ENCODE results near the gene CSF1. TPM values are rescaled to one million over a fixed set of nuclear protein-coding genes. Genes with fewer than 3 reads are reported as not detected.
"Not testable (repeated sequence)": the region's sequence is repeated elsewhere in the genome, so short reads cannot be mapped to it uniquely, and the experiment has no call there.

The CSF1 gene
- total RNA-seq: 62.4 and 87.3 TPM in 2 replicates

- no peak for DNase-seq (ENCODE audit: extremely low read depth, low read depth, low spot score)
These were observed at the start of gene CSF1 for GRCh38 chr1:109910123-109910962. CSF1 (plus strand) TSS chr1:109910849; CDS start chr1:109911024, 175 bp downstream.

GRCh38 chr1:109861616-109862015, 49.0 kb upstream of the CSF1 start:
- DNase-seq (ENCODE audit: extremely low read depth, low read depth, low spot score): not testable (repeated sequence)

- no peak for DNase-seq (ENCODE audit: extremely low read depth, low read depth, low spot score)
These were observed 47.0 kb upstream of the CSF1 start for GRCh38 chr1:109863667-109864046.

- DNase-seq (ENCODE audit: extremely low read depth, low read depth, low spot score): no peak
These were observed 46.4 kb upstream of the CSF1 start for GRCh38 chr1:109864047-109864822.

GRCh38 chr1:109864930-109865612, 45.6 kb upstream of the CSF1 start:
- no peak for DNase-seq (ENCODE audit: extremely low read depth, low read depth, low spot score)

- DNase-seq (ENCODE audit: extremely low read depth, low read depth, low spot score): no peak
These were observed 44.6 kb upstream of the CSF1 start for GRCh38 chr1:109866071-109866470.

GRCh38 chr1:109873278-109874175, 37.1 kb upstream of the CSF1 start:
- no peak for DNase-seq (ENCODE audit: extremely low read depth, low read depth, low spot score)

- DNase-seq (ENCODE audit: extremely low read depth, low read depth, low spot score): no peak
These were observed 36.2 kb upstream of the CSF1 start for GRCh38 chr1:109874445-109874844.

GRCh38 chr1:109875874-109876273, 34.8 kb upstream of the CSF1 start:
- no peak for DNase-seq (ENCODE audit: extremely low read depth, low read depth, low spot score)

GRCh38 chr1:109876617-109877316, 33.9 kb upstream of the CSF1 start:
- DNase-seq (ENCODE audit: extremely low read depth, low read depth, low spot score): no peak

GRCh38 chr1:109877317-109877771, 33.3 kb upstream of the CSF1 start:
- DNase-seq (ENCODE audit: extremely low read depth, low read depth, low spot score): no peak

- DNase-seq (ENCODE audit: extremely low read depth, low read depth, low spot score): no peak
These were observed 32.9 kb upstream of the CSF1 start for GRCh38 chr1:109877776-109878175.

GRCh38 chr1:109878531-109879104, 32.0 kb upstream of the CSF1 start:
- DNase-seq (ENCODE audit: extremely low read depth, low read depth, low spot score): no peak

GRCh38 chr1:109879371-109879770, 31.3 kb upstream of the CSF1 start:
- not testable (repeated sequence) for DNase-seq (ENCODE audit: extremely low read depth, low read depth, low spot score)

GRCh38 chr1:109879881-109880525, 30.6 kb upstream of the CSF1 start:
- DNase-seq (ENCODE audit: extremely low read depth, low read depth, low spot score): no peak

GRCh38 chr1:109880971-109881894, 29.4 kb upstream of the CSF1 start:
- no peak for DNase-seq (ENCODE audit: extremely low read depth, low read depth, low spot score)

GRCh38 chr1:109881906-109882287, 28.8 kb upstream of the CSF1 start:
- DNase-seq (ENCODE audit: extremely low read depth, low read depth, low spot score): no peak
